ENCODE data around the gene MED14.

Gene MED14

GRCh38 chrX:40722930-40723329, 12.4 kb downstream of the MED14 start:
- DNase-seq (ENCODE audit: extremely low spot score): no peak
- ChIA-PET POLR2A (no interaction called here), CTCF (no interaction called here)
- no peak for TF ChIP-seq SUZ12 (IDR thresholded peaks at IDR 0.05)
- no peak for TF ChIP-seq ZNF384 (IDR thresholded peaks at IDR 0.05)
- no peak for TF ChIP-seq ELF4 (IDR thresholded peaks at IDR 0.05)
- TF ChIP-seq LEF1 (IDR thresholded peaks at IDR 0.05; ENCODE audit: borderline replicate concordance): no peak
- no peak for TF ChIP-seq SP1 (IDR thresholded peaks at IDR 0.05)
- TF ChIP-seq FOXK2 (IDR thresholded peaks at IDR 0.05): no peak
- no peak for TF ChIP-seq NFRKB (IDR thresholded peaks at IDR 0.05)
- TF ChIP-seq L3MBTL2 (conservative IDR thresholded peaks at IDR 0.05): no peak
- no peak for TF ChIP-seq HDGF (IDR thresholded peaks at IDR 0.05; ENCODE audit: borderline replicate concordance)
- TF ChIP-seq FOXA1 (IDR thresholded peaks at IDR 0.05): no peak
- no peak for TF ChIP-seq FOXM1 (IDR thresholded peaks at IDR 0.05; ENCODE audit: borderline replicate concordance)
- no peak for TF ChIP-seq PKNOX1 (IDR thresholded peaks at IDR 0.05)
- TF ChIP-seq TARDBP (IDR thresholded peaks at IDR 0.05): no peak
- TF ChIP-seq BHLHE40 (IDR thresholded peaks at IDR 0.05; ENCODE audit: borderline replicate concordance): no peak
- TF ChIP-seq ARNT (IDR thresholded peaks at IDR 0.05): no peak
- no peak for TF ChIP-seq CTBP1 (IDR thresholded peaks at IDR 0.05; ENCODE audit: borderline replicate concordance)

DNA sequence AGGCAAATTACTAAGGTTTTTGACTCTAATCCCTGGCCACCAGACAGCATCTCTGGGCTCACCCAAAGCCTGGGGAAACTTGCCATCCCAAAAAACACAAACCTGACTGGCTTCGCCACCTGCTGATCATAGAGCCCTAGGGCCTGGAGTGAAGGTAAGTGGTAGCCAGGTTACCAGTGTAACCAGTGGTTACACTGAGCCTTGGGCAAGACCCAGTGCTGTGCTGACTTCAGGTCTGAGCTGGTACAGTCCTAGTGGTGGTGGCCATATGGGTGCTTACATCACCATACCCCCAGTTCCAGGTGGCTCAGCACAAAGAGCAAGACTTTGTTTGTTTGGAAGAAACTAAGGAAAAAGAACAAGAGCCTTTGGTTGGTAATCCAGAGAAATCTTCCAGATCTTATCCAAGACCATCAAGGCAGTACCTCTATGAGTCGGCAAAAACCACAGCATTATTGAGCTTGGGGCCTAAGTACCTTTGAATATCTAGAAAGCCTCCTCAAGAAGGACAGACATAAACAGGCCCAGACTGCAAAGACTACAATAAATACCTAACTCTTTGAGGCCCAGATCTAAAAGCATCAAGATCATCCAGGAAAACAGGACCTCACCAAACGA, 13.7 kb downstream of the MED14 start:
- TF ChIP-seq NFRKB (IDR thresholded peaks at IDR 0.05) (no peak), FOXM1 (IDR thresholded peaks at IDR 0.05; ENCODE audit: borderline replicate concordance) (no peak), TARDBP (IDR thresholded peaks at IDR 0.05) (no peak), SUZ12 (IDR thresholded peaks at IDR 0.05) (no peak), CTBP1 (IDR thresholded peaks at IDR 0.05; ENCODE audit: borderline replicate concordance) (no peak), LEF1 (IDR thresholded peaks at IDR 0.05; ENCODE audit: borderline replicate concordance) (no peak), L3MBTL2 (conservative IDR thresholded peaks at IDR 0.05) (no peak), ELF4 (IDR thresholded peaks at IDR 0.05) (no peak), SP1 (IDR thresholded peaks at IDR 0.05) (no peak), HDGF (IDR thresholded peaks at IDR 0.05; ENCODE audit: borderline replicate concordance) (no peak), PKNOX1 (IDR thresholded peaks at IDR 0.05) (no peak), FOXK2 (IDR thresholded peaks at IDR 0.05) (no peak)
- POLR2A ChIA-PET: no interaction called here
- CTCF ChIA-PET: no interaction called here
- DNase-seq (ENCODE audit: extremely low spot score): no peak

DNA sequence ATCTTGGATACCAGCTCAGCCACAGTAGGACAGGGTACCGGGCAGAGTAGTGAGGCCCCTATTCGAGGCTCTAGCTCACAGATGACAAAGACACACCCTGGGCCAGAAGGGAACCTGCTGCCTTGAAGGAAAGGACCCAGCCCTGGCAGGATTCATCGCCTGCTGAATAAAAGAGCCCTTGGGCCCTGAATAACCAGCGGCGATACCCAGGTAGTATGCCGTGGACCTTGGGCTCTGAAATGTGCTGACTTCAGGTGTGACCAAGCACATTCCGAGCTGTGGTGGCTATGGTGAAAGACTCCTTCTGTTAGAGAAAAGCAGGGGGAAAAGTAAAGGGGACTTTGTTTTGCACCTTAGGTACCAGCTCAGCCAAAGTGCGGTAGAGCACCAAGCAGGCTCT, 14.6 kb downstream of the MED14 start:
- TF ChIP-seq TARDBP (IDR thresholded peaks at IDR 0.05): no peak
- TF ChIP-seq SUZ12 (IDR thresholded peaks at IDR 0.05): no peak
- no peak for TF ChIP-seq FOXK2 (IDR thresholded peaks at IDR 0.05)
- no peak for TF ChIP-seq ZNF384 (IDR thresholded peaks at IDR 0.05)
- TF ChIP-seq HDGF (IDR thresholded peaks at IDR 0.05; ENCODE audit: borderline replicate concordance): no peak
- no peak for TF ChIP-seq CTBP1 (IDR thresholded peaks at IDR 0.05; ENCODE audit: borderline replicate concordance)
- TF ChIP-seq BHLHE40 (IDR thresholded peaks at IDR 0.05; ENCODE audit: borderline replicate concordance): no peak
- TF ChIP-seq LEF1 (IDR thresholded peaks at IDR 0.05; ENCODE audit: borderline replicate concordance): no peak
- no peak for TF ChIP-seq NFRKB (IDR thresholded peaks at IDR 0.05)
- TF ChIP-seq PKNOX1 (IDR thresholded peaks at IDR 0.05): no peak
- no peak for TF ChIP-seq FOXA1 (IDR thresholded peaks at IDR 0.05)
- TF ChIP-seq SP1 (IDR thresholded peaks at IDR 0.05): no peak
- no peak for TF ChIP-seq FOXM1 (IDR thresholded peaks at IDR 0.05; ENCODE audit: borderline replicate concordance)
- no peak for TF ChIP-seq ELF4 (IDR thresholded peaks at IDR 0.05)
- no peak for TF ChIP-seq L3MBTL2 (conservative IDR thresholded peaks at IDR 0.05)
- no peak for TF ChIP-seq ARNT (IDR thresholded peaks at IDR 0.05)
- no peak for DNase-seq (ENCODE audit: extremely low spot score)
- CTCF ChIA-PET: no interaction called here
- POLR2A ChIA-PET: no interaction called here

DNA sequence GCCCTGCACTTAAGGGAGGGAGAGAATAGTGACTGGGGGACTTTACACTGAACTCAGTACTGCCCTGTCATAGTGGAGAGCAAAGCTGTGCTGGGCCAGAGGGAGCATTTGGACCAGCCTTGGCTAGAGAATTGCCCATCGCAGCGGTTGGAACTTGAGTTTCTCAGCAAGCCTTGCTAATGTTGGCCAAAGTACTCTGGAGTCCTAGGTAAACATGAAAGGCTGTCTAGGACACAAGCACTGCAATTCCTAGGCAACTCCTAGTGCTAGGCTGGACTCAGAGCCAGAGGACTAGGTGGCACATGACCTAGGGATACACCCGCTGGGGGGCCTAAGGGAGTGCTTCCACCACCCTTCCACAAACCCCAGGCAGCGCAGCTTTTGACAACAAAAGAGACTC, 15.0 kb downstream of the MED14 start:
- DNase-seq (ENCODE audit: extremely low spot score): no peak
- CTCF ChIA-PET: no interaction called here
- TF ChIP-seq ZNF384 (IDR thresholded peaks at IDR 0.05) (no peak), TARDBP (IDR thresholded peaks at IDR 0.05) (no peak), NFRKB (IDR thresholded peaks at IDR 0.05) (no peak), ARNT (IDR thresholded peaks at IDR 0.05) (no peak), L3MBTL2 (conservative IDR thresholded peaks at IDR 0.05) (no peak), CTBP1 (IDR thresholded peaks at IDR 0.05; ENCODE audit: borderline replicate concordance) (no peak), FOXM1 (IDR thresholded peaks at IDR 0.05; ENCODE audit: borderline replicate concordance) (no peak), SUZ12 (IDR thresholded peaks at IDR 0.05) (no peak), FOXA1 (IDR thresholded peaks at IDR 0.05) (no peak), SP1 (IDR thresholded peaks at IDR 0.05) (no peak), BHLHE40 (IDR thresholded peaks at IDR 0.05; ENCODE audit: borderline replicate concordance) (no peak)
- POLR2A ChIA-PET: no interaction called here

- CTCF ChIA-PET: interaction anchor here (1.3 kb wide), 1 partner anchor 74 kb away, joined by 3 read pairs; no protein-coding TSS in a partner anchor
- no peak for DNase-seq (ENCODE audit: extremely low spot score)
- POLR2A ChIA-PET: no interaction called here
- TF ChIP-seq TARDBP (IDR thresholded peaks at IDR 0.05): no peak
- no peak for TF ChIP-seq SP1 (IDR thresholded peaks at IDR 0.05)
- TF ChIP-seq L3MBTL2 (conservative IDR thresholded peaks at IDR 0.05): no peak
- TF ChIP-seq PKNOX1 (IDR thresholded peaks at IDR 0.05): no peak
- TF ChIP-seq ELF4 (IDR thresholded peaks at IDR 0.05): no peak
- no peak for TF ChIP-seq HDGF (IDR thresholded peaks at IDR 0.05; ENCODE audit: borderline replicate concordance)
- no peak for TF ChIP-seq LEF1 (IDR thresholded peaks at IDR 0.05; ENCODE audit: borderline replicate concordance)
- TF ChIP-seq SUZ12 (IDR thresholded peaks at IDR 0.05): no peak
- TF ChIP-seq FOXM1 (IDR thresholded peaks at IDR 0.05; ENCODE audit: borderline replicate concordance): no peak
- TF ChIP-seq CTBP1 (IDR thresholded peaks at IDR 0.05; ENCODE audit: borderline replicate concordance): no peak
- no peak for TF ChIP-seq NFRKB (IDR thresholded peaks at IDR 0.05)
- no peak for TF ChIP-seq FOXK2 (IDR thresholded peaks at IDR 0.05)
- no peak for TF ChIP-seq BHLHE40 (IDR thresholded peaks at IDR 0.05; ENCODE audit: borderline replicate concordance)
- TF ChIP-seq FOXA1 (IDR thresholded peaks at IDR 0.05): no peak
- TF ChIP-seq ARNT (IDR thresholded peaks at IDR 0.05): no peak
Observed at GRCh38 chrX:40719731-40720130, 15.6 kb downstream of the MED14 start.

All from HEK293T (cell line).